Measurements from ENCODE around the gene CHMP1A. TPM values are rescaled to one million over a fixed set of nuclear protein-coding genes. Genes with fewer than 3 reads are reported as not detected.

Gene CHMP1A
- polyA plus RNA-seq, 1 experiment, result 53.5 TPM

DNA sequence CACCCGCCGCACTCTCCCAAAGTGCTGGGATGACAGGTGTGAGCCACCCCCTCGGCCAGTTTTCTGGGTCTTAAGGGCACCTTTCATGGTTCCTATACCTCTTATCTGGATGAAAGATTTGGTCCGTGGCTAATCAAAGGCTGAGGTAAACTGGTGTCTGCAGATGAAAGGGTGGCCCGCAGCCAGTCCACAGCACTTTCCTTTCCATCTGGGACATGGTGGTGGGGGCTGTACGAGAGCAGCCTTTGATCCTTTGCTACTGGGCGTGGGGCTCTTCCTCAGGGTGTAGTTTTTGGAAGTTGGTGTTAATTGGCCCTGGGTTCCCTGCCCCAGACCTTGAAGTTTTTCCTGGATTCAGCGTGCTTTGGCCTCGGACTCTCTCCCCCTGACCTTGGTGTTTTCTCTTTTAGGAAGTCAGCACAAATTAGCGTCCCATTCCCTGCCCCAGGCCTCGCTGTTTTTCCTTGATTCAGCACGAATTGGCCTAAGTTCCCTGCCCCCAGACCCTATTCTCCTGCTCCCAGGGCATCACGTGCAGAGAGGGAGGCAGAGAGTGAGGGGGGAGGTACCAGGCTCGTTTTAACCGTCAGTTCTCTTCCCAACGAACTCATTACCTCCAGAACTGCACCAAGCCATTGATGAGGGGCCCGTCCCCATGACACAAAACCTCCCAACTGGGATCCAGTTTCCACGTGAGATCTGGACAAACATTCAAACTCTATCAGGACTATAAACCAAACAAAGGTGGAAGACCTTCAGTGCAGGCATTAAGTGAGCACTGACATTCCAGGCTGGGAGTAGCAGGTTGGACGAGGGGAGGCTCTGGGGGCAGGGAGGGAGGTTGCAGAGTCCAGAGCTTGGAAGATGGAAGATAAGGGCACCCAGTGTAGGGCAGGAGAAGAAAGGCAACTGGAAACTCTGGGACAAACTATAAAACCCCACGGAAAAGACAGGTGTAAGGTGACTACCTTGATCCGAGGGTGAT, 32.4 kb downstream of the CHMP1A start:
- Histone ChIP-seq H3K27me3 (ENCODE audit: control insufficient read depth, insufficient read depth, low read length) (peaks cover 40% of the 10 kb centered on the region), H3K9me3 (ENCODE audit: control insufficient read depth, insufficient read depth, low read length) (peaks cover 10% of the 10 kb centered on the region), H3K4me3 (ENCODE audit: low read depth, low read length) (no peak overlapping the region), H3K27ac (ENCODE audit: low read depth, low read length) (no peak overlapping the region)
- no peak for TF ChIP-seq CTCF (IDR thresholded peaks at IDR 0.05; ENCODE audit: low read depth, low read length)
- ChIA-PET CTCF (no interaction called here), POLR2A (no interaction called here)
- no peak for DNase-seq (ENCODE audit: low read depth, low spot score)

DNA sequence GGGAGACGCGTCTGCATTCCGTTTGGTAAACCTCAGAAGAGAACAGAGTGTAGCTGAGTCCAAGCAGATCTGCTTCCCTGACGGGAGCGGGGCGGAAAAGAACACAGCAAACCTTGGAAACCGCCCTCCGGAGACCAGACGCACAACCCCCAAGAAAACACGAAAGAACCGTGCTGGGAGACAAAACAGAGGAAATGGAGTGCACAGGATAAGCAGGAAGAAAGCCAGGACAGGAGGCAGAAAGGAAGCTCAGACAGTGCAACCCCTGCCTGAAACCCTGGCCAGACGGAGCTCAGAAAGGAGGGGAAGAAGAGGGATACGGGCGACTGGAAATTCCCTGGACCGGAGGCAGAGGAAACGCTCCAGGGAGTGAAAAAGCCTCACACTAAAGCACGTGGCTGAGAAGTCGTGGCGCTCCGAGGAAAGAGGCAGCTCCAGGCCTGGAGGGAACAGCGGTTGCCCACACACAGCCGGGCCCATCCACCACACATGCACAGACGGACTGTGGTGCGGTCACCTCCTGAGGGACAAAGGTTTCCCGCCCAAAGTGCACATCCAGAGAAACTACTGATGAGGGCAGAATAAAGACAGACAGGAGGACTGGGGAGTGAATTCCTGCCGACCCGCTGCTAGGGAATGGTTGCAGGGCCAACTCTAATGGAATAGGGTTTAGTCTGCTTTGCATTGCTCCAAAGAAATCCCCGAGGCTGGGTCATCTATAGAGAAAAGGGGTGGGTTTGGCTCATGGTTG, 33.8 kb downstream of the CHMP1A start:
- ChIA-PET CTCF (no interaction called here), POLR2A (no interaction called here)
- Histone ChIP-seq H3K4me3 (ENCODE audit: low read depth, low read length) (no peak overlapping the region), H3K27me3 (ENCODE audit: control insufficient read depth, insufficient read depth, low read length) (peaks cover 40% of the 10 kb centered on the region), H3K9me3 (ENCODE audit: control insufficient read depth, insufficient read depth, low read length) (no peaks in the 10 kb centered on the region; the same call in 1 of the 2 replicates), H3K27ac (ENCODE audit: low read depth, low read length) (no peak overlapping the region)
- TF ChIP-seq CTCF (IDR thresholded peaks at IDR 0.05; ENCODE audit: low read depth, low read length), result no peak
- no peak for DNase-seq (ENCODE audit: low read depth, low spot score)

DNA sequence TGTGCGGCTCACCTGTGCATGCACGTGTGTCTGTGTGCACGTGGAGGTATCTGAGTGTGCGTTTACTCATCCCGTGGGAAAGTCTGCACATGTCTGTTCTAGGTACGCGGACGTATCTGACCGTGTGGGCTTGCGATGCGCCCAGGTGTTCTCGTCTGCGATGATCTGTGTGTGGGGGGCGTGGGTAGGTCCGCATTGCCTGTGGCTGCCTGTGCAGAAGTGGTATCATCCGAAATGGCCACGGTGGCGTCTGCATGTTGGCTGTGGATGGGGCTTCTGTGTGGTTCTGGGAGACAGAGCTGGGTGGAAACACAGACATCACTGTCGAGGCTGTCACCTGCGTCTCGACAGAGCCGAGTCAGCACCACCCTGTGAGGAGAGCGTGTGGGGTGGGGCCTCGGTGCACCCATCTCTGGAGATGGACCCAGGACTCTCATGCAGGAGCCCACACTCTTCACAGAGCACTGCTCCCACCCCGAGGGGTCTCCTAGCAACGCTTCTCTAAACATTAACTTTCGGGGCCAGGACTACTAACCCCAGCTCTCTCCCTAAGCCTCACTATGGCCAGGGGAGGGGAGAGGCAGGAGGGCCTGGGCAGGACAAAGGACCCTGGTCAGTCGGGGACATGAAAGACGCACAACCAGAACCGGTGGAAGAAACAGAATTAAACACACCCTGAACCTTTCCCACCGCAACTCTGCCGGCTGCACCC, 35.7 kb downstream of the CHMP1A start:
- ChIA-PET CTCF (interaction anchor here (1.1 kb wide), 1 partner anchor 18 kb away, joined by 3 read pairs; no protein-coding TSS in a partner anchor), POLR2A (no interaction called here)
- peaks cover 40% of the 10 kb centered on the region for H3K27me3 ChIP-seq (ENCODE audit: control insufficient read depth, insufficient read depth, low read length)
- no peak for TF ChIP-seq CTCF (IDR thresholded peaks at IDR 0.05; ENCODE audit: low read depth, low read length)
- no peak for DNase-seq (ENCODE audit: low read depth, low spot score)
- H3K27ac ChIP-seq (ENCODE audit: low read depth, low read length), result no peak overlapping the region
- H3K9me3 ChIP-seq (ENCODE audit: control insufficient read depth, insufficient read depth, low read length), result no peaks in the 10 kb centered on the region; the same call in 1 of the 2 replicates
- H3K4me3 ChIP-seq (ENCODE audit: low read depth, low read length), result no peak overlapping the region

- Histone ChIP-seq H3K27me3 (ENCODE audit: control insufficient read depth, insufficient read depth, low read length) (peaks cover 40% of the 10 kb centered on the region), H3K4me3 (ENCODE audit: low read depth, low read length) (no peak overlapping the region), H3K27ac (ENCODE audit: low read depth, low read length) (no peak overlapping the region), H3K9me3 (ENCODE audit: control insufficient read depth, insufficient read depth, low read length) (peaks cover 3% of the 10 kb centered on the region; the same call in 1 of the 2 replicates)
- DNase-seq (ENCODE audit: low read depth, low spot score), result no peak
- CTCF ChIA-PET, result interaction anchor here (0.6 to 1.1 kb wide), 2 partner anchors 19 to 567 kb away, joined by 3 to 4 read pairs; no protein-coding TSS in a partner anchor
- TF ChIP-seq CTCF (IDR thresholded peaks at IDR 0.05; ENCODE audit: low read depth, low read length), result no peak
- POLR2A ChIA-PET, result no interaction called here
These were observed 36.3 kb downstream of the CHMP1A start for GRCh38 chr16:89621136-89621697.

Data from AG04450 (cell line).